SK-N-SH (cell line): ENCODE results near the gene HOXA1.

Experiments used
- CHD2 ChIP-seq: fragments of 150-350 bp; IDR thresholded peaks from 2 replicates; pipeline ENCODE4 v1.6.1; 2018; ENCODE audit warnings: low read length; ENCODE audit not compliant: partially characterized antibody
- CTCF ChIP-seq: fragments of 200-600 bp; sonication (generic); IDR thresholded peaks from 2 replicates; pipeline ENCODE4 v1.6.1; 2017; ENCODE audit warnings: antibody characterized with exemption, mild to moderate bottlenecking, moderate library complexity
- EP300 ChIP-seq, 2 experiments: IDR thresholded peaks; 2 replicates each; pipeline versions ENCODE4 v1.4.0 to v1.6.1; 2012; ENCODE audit warnings: borderline replicate concordance in 1 of 2, low read depth in 1 of 2, low read length in 1 of 2
- GATA2 ChIP-seq: sonication (generic); formaldehyde crosslinking; IDR thresholded peaks from 2 replicates; pipeline ENCODE4 v1.5.0; 2020; ENCODE audit warnings: mild to moderate bottlenecking, missing genetic modification reagents
- JUND ChIP-seq: IDR thresholded peaks from 2 replicates; pipeline ENCODE4 v1.4.0; 2012
- MEF2A ChIP-seq: IDR thresholded peaks from 2 replicates; pipeline ENCODE4 v1.4.0; 2012; ENCODE audit warnings: low read depth, borderline replicate concordance
- MXI1 ChIP-seq: IDR thresholded peaks from 2 replicates; pipeline ENCODE4 v1.6.1; 2012; ENCODE audit warnings: mild to moderate bottlenecking, low read depth, low read length, improper control_type of control experiment
- POLR2AphosphoS5 ChIP-seq: IDR thresholded peaks from 2 replicates; pipeline ENCODE4 v1.6.1; 2012; ENCODE audit warnings: low read depth, low read length
- RAD21 ChIP-seq: IDR thresholded peaks from 2 replicates; pipeline ENCODE4 v1.6.1; 2012; ENCODE audit warnings: mild to moderate bottlenecking, low read length
- RCOR1 ChIP-seq: fragments of 150-350 bp; IDR thresholded peaks from 2 replicates; pipeline ENCODE4 v1.6.1; 2017; ENCODE audit warnings: antibody characterized with exemption, low read length
- REST ChIP-seq: IDR thresholded peaks from 2 replicates; pipeline ENCODE4 v1.6.1; 2012; ENCODE audit warnings: mild to moderate bottlenecking, low read depth, low read length, moderate library complexity
- SIN3A ChIP-seq: IDR thresholded peaks from 2 replicates; pipeline ENCODE4 v1.6.1; 2012; ENCODE audit warnings: low read depth, mild to moderate bottlenecking, low read length, moderate library complexity, borderline replicate concordance
- ZBTB33 ChIP-seq: IDR thresholded peaks from 2 replicates; pipeline ENCODE4 v1.4.0; 2012; ENCODE audit warnings: low read depth, borderline replicate concordance
- TF ChIP-seq, protein P1 (sequence below): IDR thresholded peaks from 2 replicates; pipeline ENCODE4 v1.4.0; 2012; ENCODE audit warnings: low read depth

GRCh38 chr7:27138985-27139333 lies 43.2 kb upstream of the HOXA1 start:
- TF ChIP-seq CTCF = no peak
- TF ChIP-seq CHD2 = no peak
- TF ChIP-seq REST = no peak
- TF ChIP-seq POLR2AphosphoS5 = no peak
- no peak for TF ChIP-seq RAD21
- TF ChIP-seq GATA2 (CRISPR knock-in tag) = no peak
- TF ChIP-seq JUND = no peak
- TF ChIP-seq EP300 (IDR thresholded peaks at IDR 0.05; ENCODE audit: borderline replicate concordance in 1 of 2, low read depth in 1 of 2, low read length in 1 of 2) = no peak
- no peak for TF ChIP-seq MEF2A
- no peak for TF ChIP-seq ZBTB33
- TF ChIP-seq MXI1 = no peak
- TF ChIP-seq, protein P1, sequence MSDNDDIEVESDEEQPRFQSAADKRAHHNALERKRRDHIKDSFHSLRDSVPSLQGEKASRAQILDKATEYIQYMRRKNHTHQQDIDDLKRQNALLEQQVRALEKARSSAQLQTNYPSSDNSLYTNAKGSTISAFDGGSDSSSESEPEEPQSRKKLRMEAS = no peak
- TF ChIP-seq RCOR1 = no peak
- no peak for TF ChIP-seq SIN3A
